GM21390 (cell line): ENCODE measurements around the gene APOB.

Experiments
- ATAC-seq: cut with Tn5 transposase; IDR thresholded peaks from one replicate; pipeline ENCODE4 v1.9.1; 2021; ENCODE audit not compliant: unreplicated experiment

Gene APOB

DNA sequence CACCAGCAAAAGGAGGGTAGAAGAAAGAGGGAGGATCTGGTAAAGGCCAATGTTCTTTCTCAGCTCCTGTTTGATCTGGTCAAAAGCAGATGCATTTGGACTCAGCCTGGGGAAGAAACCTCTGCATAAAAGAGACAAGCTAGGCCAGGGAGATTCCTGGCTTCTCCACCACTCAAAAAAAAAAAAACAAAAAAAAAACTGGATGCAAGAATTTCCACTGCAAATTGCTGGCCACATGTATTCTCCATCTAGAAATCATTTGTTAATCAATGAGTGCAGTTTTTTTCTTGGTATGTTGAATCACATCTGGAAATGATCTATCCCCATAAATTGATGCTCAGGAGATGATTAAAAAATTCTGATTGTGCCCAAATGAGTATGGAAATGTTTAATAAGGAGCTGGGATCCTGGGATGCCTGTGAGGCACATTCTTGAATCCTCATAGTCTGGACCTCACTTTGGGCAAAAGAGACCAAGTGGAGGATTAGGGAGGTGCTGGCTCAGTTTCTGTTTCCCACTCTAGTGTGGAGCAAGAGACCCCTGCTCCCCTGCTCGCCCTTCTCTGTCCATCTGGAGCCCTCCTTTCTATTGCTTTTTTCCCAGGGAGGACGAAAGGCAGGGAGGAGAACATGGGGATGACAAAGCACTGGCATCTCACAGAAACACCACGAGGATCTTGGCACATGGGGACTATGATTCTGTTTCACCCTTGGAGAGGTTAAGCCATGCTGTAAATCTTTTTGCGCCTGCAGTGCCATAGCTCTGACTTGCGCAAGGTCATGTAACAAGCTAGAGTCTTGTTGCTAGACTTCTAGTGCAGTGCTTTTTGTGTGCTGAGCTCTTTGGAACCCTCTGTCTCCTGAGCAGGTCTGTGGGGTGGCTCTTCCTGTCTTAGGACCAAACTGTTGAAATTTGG is 57.6 kb downstream of the APOB start:
- ATAC-seq, result no peak

- ATAC-seq, result no peak
Observed at GRCh38 chr2:20985062-20985461, 58.8 kb downstream of the APOB start.

DNA sequence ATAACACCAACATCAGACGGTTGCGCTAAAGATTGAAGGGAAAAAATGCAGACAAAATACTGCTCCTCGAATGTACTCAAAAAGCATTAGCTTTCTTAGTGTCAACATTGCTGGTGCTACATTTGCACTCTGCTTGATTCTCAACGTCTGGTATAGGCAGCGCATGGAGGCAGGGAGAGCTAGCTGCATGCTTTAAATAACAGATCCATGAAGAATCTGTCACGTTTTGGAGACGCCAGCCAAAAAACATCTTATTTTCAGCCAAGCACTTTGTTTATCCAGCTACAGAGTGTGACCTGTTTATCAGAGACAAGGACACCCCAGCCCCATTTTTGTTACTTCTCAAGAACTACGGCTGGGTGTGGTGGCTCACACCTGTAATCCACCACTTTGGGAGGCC is 59.5 kb downstream of the APOB start:
- ATAC-seq, result no peak

- no peak for ATAC-seq
Observed at GRCh38 chr2:20983844-20984243, 60.0 kb downstream of the APOB start.

DNA sequence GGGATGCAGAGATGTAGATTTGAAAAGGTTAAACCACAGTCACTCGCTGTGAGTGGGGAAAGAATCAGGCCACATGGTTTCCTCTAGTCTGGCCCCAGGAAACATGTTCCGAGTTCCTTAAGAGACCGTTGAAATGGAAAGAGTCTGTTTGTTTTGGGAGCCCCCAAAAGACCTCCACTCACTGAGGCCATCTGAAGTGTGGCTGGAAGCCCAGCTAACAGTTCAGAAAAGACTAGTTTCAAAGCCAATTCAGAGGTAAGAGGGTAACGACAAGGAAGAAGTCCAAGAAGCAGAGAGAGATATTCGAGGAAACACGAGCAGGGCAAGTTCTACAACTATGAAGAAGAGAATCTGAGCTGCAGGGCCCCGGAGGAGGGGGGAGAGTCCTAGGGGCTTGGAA is 61.0 kb downstream of the APOB start:
- ATAC-seq, result no peak

GRCh38 chr2:20977520-20978180 is 66.2 kb downstream of the APOB start:
- ATAC-seq, result no peak

DNA sequence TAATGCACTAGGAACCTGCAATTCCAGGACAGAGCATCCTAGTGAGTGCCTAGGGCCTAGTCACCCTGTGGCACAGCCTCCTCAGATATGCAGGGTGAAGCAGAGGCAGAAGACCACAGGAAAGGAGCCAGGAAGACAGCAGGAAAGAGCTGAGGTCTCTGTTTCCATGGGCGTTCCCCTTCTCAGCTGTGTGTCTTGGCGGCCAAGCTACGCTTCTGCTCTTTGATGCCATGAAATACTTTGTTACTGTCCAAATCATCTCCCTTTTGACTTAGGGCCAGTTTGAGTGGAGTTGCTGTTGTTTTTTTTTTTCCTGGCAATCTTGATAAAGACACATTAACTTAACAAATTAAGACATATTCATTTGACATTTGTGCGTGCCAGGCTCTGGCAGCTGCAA is 67.3 kb downstream of the APOB start:
- ATAC-seq, result no peak

- ATAC-seq, result no peak
Observed at GRCh38 chr2:20972792-20973565, 70.9 kb downstream of the APOB start.

- no peak for ATAC-seq
Observed at GRCh38 chr2:20972110-20972509, 71.8 kb downstream of the APOB start.

DNA sequence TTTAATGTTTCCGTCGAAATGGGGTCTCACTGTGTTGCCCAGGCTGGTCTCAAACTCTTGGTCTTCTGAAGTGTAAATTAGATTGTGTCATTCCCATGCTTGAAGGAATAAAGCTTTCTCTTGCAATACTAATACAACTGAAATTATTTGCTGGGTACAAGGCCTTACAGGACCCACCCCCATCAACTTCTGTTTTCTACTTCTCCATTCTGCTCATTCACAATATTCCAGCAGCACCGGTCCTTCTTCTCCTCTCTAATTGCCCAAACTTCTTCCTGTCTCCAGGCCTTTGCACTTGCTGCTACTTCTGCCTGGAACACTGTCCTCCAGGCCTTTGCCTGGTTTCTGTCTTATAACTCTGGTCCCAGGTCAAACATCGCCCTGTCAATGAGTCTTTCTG is 73.8 kb downstream of the APOB start:
- ATAC-seq, result no peak

DNA sequence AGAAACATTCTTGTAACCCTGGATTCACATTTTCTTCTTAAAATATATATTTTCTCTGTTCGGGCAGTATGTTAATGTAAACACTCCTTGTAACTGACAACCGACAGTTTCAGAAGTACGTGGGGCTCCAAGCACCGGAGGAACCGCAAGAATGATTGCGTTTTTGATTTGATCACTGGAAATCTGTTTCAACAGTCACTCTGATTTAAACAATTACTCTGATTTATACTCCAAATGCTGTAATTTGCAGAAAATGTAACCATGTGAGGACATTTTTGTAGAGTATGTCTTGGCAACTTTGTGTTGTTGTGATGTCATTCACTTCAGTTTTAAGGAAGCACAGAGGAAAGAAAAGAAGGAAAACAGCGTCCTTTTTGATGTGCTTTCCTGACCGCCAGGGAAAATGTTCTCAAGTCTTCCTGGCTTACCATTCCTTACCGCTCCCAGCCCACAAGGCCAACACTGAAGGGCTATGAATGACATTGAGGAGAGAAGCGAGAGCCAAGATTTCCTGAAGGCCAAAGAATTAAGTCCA is 77.7 kb downstream of the APOB start:
- no peak for ATAC-seq

GRCh38 chr2:20965221-20965620 is 78.7 kb downstream of the APOB start:
- no peak for ATAC-seq

DNA sequence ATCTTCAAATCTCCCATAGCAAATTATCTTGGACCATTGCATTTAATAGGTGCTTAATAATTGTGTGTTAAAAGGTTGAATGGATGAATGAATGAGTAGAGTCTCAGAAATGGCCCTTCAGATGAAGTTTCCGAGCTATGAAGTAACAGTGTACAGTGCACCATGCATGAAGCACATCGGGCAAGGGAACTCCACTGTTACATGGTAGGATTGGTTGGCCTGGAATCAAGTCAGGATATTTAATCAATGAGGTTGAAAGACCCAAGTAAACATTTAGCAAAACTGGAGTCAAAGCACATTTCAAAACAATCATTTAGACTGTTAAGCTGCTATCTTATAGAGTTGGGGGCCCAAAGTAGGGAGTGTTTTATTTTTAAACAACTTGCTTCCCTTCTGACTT is 80.0 kb downstream of the APOB start:
- no peak for ATAC-seq

GRCh38 chr2:20962939-20963557 is 80.8 kb downstream of the APOB start:
- peak; percentile 85 for ATAC-seq

DNA sequence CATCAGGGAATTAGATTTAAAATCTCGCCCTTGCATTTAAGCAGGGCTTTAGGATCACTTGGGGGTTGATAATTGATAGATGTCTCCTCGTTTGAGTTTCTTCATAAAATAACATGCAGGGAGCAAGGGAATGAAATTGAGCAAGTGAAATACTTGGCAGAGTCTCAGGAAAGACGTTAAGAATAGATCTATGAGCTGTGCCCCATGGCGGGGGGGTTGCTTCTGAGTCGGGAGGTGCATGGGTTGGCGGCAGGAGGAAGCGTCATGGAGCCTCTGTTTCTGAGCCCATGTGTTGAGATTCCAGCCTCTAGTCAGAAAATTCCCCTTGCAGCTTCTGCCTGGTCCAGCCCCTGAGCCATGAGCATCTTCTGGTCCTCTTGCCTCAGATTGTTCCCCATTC is 82.0 kb downstream of the APOB start:
- ATAC-seq, result no peak

DNA sequence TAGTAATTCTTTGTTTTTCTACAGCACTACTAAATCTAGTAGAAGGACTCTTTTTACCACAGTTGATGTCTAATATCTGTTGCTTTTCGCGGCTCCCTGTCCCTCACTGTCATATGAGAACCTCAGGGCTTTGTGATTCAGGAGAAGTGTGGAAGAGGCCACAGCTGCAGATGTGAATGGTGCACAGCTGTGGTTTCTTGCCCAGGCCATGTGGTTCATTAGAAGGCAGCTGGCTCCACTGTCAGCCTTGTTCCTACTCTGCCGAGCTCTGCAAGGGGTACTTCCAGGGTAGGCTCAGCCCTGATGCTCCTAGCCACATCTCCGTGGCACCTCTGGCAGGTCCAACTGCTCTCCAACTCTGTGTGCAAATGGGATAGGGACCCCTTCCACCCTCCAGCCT is 83.9 kb downstream of the APOB start:
- ATAC-seq, result no peak

DNA sequence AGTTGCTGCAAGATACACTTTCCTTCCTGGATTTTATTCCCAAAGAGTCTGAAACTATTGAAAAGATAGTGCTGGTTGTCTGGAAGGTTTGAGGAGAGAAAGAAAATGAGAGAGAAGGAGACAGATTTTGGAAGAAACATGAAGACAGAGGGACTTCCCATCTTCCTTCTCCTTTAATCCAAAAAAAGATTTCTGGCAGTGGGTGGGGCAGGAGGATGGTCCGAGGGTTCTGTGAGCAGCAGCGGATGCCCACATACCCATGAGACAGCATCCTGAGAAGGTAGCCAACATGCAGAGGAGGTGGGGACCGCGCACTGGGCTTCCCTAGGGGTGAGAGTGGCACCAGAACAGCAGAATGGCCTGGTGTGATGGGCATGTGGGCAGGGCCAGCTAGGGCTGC is 84.6 kb downstream of the APOB start:
- ATAC-seq, result no peak

- no peak for ATAC-seq
Observed at GRCh38 chr2:20957788-20958525, 85.9 kb downstream of the APOB start.

DNA sequence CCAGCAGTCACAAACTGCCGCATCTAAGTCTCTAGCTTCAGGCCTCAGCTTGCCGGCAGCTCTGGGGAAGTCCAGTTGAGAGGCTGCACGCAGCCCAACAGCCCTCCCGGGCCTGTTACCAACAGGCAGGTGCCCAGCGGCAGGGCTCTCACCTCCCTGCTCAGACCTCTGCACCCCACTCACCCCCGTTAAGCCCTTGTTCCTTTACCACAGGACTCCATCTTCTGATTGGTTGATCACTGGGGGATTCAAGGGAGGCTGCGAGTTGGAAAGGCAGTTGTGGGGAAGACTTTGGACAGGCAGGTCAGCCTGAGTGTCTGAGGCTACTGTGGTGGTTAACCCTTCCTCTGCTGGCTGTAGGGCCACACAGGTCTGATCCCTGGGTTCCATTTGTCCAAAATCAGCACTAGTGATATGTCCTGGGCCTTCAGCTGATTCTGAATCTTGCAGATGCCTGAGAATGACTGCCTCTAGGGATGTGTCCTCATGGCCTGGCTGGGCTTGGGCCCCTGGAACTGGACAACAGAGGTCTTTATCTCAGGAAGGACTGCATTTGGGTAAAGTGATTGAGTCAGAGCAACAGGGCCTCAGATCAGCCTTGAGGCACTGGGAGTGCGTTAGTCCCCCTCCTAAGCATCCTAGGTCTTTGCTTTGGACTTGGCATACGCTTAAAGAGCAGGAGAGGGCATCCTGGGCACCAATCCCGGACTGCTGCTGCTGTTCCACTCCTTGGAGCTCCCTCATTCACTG is 88.4 kb downstream of the APOB start:
- ATAC-seq, result no peak
